NCI-H510A treated with DMSO at 0.1 percent for 48 hours (cell line): ENCODE measurements around the gene WFS1.

Experiments used
- DNase-seq: peaks from one replicate; lab custom pipeline; 2025; lab: John Stamatoyannopoulos, UW

The WFS1 gene

DNA sequence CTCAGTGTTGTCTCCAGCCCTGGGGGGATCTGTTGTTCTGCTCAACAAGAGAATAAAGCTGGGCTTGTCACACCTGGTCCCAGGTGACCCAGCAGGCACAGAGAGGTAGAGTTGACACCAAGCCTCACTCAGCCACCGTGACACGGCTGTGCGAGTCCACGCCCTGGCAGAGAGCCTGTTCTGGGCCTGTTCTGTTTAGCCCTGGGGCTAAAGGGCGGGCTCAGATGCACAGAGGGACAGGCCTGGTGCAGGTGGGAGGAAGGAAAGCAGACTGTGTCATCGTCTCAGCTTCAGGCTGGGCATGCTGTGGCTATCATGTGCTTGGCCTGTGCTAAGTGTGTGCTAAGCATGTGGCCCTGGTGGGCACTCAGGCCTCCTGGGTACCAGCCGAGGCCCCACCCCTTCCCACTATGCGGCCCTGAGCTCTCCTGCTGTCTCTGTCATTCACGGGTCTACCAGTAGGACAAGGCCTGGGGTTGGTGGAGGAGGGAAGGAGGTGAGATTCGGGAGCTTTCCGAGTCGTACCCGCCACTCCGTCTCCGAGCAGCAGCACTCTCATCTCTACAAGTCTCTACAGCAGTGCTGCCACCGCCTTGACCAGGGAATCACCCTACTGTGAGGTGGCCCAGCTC is 10.8 kb downstream of the WFS1 start:
- DNase-seq: no peak

DNA sequence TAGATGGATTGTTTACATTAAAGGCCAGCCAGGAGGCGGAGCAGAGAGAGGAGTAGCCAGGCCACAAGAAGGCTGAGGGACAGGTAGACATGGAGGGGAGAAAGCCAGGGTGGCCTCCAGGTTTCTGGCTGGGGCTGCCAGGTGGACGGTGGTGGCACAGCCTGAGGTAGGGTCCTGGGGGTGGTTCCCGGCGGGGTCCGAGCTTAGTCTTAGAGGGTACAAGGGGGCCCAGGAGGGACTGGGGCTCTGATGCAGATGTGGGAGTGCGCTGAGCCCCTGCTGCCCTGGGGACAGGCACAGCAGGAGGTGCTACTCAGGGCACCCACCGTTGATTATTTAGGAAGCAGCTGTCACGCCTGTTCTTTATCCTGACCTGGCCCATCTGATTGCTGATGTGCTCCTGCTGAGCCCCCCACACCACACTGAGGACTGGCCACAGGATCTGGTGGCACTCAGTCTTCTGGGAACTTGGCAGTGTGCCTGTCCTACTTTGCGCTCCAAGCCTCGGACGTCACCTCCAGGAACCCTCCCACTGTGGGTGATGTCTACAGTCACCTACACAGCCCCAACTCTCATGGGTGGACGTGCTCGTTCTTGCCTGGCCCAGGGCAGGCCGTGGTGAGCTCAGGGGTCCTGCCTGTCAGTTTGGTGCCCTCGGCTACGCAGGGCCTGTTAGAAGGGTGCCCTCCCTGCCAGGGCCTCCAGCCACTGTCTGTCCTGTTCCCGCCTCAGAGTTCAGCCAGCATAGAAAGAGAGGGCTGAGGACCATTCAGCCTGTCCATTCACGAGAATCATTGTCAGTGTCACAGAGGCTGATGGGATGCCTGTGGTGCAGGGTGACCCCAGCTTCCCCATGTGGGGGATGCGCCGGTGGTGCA is 12.0 kb downstream of the WFS1 start:
- no peak for DNase-seq

DNA sequence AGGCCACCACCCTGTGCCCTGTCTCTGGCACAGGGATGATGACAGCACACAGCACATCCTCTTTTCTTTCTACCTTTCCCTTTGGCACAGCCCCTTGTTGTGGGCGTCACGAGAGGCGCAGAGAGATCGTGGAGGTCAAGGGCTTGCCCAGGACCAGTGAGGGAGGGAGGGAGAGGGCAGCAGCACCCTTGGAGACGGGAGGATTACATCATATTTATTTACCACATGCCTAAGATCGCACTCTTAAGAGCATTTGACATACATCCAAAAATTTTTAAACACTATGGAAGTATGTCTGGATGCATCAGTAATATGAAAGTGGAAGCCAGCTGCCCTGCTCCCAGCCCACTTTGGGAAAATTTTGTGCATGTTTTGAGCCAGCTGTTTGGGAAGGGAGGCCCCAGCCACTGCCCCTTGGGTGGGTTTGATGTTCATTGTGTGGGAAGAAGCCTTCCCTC is 12.7 kb downstream of the WFS1 start:
- no peak for DNase-seq

- DNase-seq: no peak
Observed at GRCh38 chr4:6283282-6283681, 13.6 kb downstream of the WFS1 start.

GRCh38 chr4:6287017-6287788 is 17.6 kb downstream of the WFS1 start:
- DNase-seq: no peak

- no peak for DNase-seq
Observed at GRCh38 chr4:6288342-6288741, 18.7 kb downstream of the WFS1 start.

DNA sequence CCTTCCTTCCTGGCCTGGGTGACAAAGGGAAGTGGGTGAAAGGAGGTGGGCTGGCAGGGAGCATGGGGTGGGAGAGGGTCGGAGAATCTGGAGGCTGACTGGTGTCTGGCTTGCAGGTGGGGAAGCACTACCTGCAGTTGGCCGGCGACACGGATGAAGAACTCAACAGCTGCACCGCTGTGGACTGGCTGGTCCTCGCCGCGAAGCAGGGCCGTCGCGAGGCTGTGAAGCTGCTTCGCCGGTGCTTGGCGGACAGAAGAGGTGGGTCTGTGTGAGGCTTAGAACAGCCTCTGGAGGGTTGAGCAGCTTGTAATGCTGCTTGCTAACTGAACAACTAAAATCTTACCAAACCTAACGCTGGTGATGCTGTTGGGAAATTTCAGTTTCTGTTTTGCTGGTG is 19.2 kb downstream of the WFS1 start:
- no peak for DNase-seq

DNA sequence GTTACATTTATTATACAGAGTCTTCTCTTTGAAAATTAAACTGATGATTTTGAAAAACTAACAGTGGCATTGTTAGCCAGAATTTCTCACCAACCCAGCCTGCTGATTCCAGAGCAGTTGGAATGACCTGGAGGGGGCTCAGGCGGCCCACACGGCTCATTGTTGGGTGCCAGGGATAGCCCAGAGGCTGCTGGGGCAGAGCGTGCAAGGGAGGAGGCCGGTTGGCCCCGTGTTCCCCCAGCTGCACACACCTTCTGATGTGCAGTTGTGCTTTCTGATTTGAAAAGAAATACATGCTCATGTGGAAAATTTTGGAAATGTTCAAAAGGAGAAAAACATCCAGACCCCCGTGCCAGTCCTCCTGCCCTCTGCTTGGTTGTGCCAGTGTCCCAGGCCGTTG is 20.6 kb downstream of the WFS1 start:
- no peak for DNase-seq

- DNase-seq: no peak
Observed at GRCh38 chr4:6290769-6291547, 21.3 kb downstream of the WFS1 start.

DNA sequence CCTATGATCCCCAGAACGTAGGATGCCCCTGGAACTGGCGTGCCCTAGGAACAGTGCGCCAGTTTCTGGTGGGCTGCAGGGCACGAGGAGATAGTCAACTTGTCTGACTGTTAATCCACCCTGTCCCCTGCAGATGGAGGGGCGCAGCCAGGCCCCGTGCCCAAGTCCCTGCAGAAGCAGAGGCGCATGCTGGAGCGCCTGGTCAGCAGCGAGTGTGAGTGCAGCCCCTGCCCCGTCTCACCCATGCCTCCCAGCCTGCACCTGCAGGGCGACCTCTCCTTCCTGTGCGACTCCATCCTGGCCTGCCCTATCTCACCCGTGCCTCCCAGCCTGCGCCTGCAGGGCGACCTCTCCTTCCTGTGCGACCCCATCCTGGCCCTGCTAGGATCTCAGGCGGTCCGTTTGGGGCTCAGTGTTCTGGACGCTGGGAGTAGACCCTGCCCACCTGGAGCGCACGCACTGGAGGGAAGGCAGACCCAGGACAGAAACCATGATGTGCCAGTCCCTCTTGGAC is 22.2 kb downstream of the WFS1 start:
- DNase-seq: no peak

- DNase-seq: no peak
Observed at GRCh38 chr4:6292376-6293096, 22.9 kb downstream of the WFS1 start.

DNA sequence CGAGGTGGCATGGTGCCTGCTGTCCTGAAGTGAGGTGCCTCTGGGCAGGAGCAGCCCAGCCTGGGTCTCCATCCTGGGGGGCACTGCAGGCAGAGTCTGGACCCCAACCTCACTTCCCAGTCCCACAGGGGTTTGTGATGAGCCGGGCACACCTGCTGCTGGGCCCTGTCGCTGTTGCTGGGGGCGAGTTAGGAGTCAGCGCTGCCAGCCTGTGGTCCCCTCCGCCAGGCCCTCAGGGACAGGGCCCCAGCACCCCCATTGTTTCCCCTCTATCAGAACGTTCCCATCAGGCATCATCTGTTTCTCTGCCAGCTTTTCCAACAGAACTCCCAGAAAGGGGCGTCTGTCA is 23.4 kb downstream of the WFS1 start:
- DNase-seq: no peak

DNA sequence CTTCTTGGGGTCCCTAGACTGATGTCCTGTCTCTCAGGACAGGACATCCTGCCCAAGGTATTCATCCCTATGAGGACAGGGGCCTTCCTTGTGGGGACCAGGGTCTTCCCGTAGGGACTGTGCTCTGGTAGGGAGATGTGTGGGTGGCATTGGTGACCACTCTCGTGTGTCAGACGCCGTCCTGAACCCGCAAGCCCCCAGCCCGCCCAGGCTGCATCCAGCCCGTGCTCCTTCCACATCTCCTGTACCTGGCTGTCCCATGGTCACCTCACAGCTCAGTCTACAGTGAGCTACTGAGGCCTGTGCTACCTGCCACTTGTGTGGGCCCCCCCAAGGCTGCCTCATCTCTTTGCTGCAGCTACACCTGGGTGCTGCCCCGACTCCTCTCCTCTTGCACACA is 24.0 kb downstream of the WFS1 start:
- no peak for DNase-seq

- no peak for DNase-seq
Observed at GRCh38 chr4:6294705-6295421, 25.2 kb downstream of the WFS1 start.

DNA sequence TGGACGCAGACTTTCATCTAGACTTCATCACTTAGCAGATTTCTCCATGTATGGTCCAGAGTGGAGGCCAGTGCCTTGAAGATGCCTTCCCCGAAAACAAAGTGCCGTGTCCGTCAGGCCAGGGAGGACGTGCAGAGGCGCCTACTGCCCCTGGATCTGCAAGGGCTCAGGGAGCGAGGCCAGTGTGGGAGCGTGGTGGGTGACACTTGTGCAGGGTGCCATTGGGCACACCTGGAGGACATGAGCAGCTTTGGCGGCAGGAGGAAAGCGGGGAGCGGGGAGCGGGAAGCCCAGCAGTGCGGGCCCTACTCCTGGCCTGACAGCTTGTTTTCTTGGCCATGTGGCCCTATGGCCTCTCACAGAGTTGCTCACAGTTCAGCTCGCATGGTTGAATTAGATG is 25.8 kb downstream of the WFS1 start:
- DNase-seq: no peak

- DNase-seq: no peak
Observed at GRCh38 chr4:6296026-6296425, 26.4 kb downstream of the WFS1 start.

- DNase-seq: no peak
Observed at GRCh38 chr4:6297266-6297815, 27.7 kb downstream of the WFS1 start.

- no peak for DNase-seq
Observed at GRCh38 chr4:6298035-6298434, 28.4 kb downstream of the WFS1 start.

GRCh38 chr4:6298852-6299251 is 29.2 kb downstream of the WFS1 start:
- DNase-seq: no peak

GRCh38 chr4:6299875-6300274 is 30.2 kb downstream of the WFS1 start:
- DNase-seq: no peak
